Measurements from ENCODE around the gene CCNA1. TPM values are rescaled to one million over a fixed set of nuclear protein-coding genes. Genes with fewer than 3 reads are reported as not detected.

The CCNA1 gene
- total and polyA plus RNA-seq, 10 of the 15 experiments (the other 5 are each of a cell fraction or from before 2014, with no cell fraction given), result 0.38 to 6.0 (median 1.1) TPM

DNA sequence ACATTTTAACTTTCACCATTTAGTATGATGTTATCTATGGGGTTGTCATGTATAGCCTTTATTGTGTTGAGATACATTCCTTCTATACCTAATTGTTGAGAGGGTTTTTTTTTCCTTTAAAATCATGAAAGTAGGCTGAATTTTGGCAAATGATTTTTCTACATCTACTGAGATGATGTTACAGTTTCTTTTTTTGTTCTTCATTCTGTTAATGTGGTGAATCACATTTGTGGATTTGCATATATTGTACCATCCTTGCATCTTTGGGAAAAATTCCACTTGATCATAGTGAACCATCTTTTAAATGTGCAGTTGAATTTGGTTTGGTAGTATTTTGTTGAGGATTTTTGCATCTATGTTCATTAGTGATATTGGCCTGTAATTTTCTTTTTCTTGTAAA, 29.2 kb downstream of the CCNA1 start:
- no peaks in the 10 kb centered on the region for H3K79me2 ChIP-seq (ENCODE audit: control insufficient read depth, insufficient read depth, low read length)
- no peak overlapping the region for H3K4me3 ChIP-seq
- no peaks in the 10 kb centered on the region for H3K4me1 ChIP-seq (ENCODE audit: control insufficient read depth, insufficient read depth, low read length)
- no TSS peak for BruUV-seq (replicated peaks)
- H3K27me3 ChIP-seq (replicated peaks in 1 of 2; ENCODE audit: control insufficient read depth in 2 of 2, insufficient read depth in 2 of 2, low read length in 1 of 2), result no peaks in the 10 kb centered on the region
- H3K36me3 ChIP-seq (ENCODE audit: control insufficient read depth in 2 of 2, insufficient read depth in 2 of 2, low read length in 1 of 2), result no peaks in the 10 kb centered on the region
- no peak overlapping the region for H3K27ac ChIP-seq (ENCODE audit: control insufficient read depth, insufficient read depth)
- RAD21 ChIA-PET (ENCODE audit: unreplicated experiment), result no interaction called here
- SMC1A ChIA-PET (ENCODE audit: uncharacterized antibody, unreplicated experiment), result no interaction called here
- POLR2A ChIA-PET, result no interaction called here
- no peak for TF ChIP-seq GABPA (IDR thresholded peaks at IDR 0.05; ENCODE audit: low read depth)
- no peak for TF ChIP-seq ZNF384 (IDR thresholded peaks at IDR 0.05; ENCODE audit: borderline replicate concordance, low read depth, low read length)
- no peak for TF ChIP-seq SMAD5 (IDR thresholded peaks at IDR 0.05; ENCODE audit: low read depth)
- TF ChIP-seq, protein P1, sequence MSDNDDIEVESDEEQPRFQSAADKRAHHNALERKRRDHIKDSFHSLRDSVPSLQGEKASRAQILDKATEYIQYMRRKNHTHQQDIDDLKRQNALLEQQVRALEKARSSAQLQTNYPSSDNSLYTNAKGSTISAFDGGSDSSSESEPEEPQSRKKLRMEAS (IDR thresholded peaks at IDR 0.05; ENCODE audit: low read depth, low read length), result no peak
- TF ChIP-seq EZH2 (IDR thresholded peaks at IDR 0.05; ENCODE audit: borderline replicate concordance, control insufficient read depth, low read depth, low read length), result no peak
- TF ChIP-seq SIN3A (IDR thresholded peaks at IDR 0.05; ENCODE audit: low read depth, low read length), result no peak
- TF ChIP-seq HDAC2 (IDR thresholded peaks at IDR 0.05), result no peak
- TF ChIP-seq, protein P2, sequence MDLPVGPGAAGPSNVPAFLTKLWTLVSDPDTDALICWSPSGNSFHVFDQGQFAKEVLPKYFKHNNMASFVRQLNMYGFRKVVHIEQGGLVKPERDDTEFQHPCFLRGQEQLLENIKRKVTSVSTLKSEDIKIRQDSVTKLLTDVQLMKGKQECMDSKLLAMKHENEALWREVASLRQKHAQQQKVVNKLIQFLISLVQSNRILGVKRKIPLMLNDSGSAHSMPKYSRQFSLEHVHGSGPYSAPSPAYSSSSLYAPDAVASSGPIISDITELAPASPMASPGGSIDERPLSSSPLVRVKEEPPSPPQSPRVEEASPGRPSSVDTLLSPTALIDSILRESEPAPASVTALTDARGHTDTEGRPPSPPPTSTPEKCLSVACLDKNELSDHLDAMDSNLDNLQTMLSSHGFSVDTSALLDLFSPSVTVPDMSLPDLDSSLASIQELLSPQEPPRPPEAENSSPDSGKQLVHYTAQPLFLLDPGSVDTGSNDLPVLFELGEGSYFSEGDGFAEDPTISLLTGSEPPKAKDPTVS (IDR thresholded peaks at IDR 0.05; ENCODE audit: low read depth, low read length), result no peak
- no peak for TF ChIP-seq NFXL1 (IDR thresholded peaks at IDR 0.05; ENCODE audit: borderline replicate concordance)
- TF ChIP-seq, protein P3, sequence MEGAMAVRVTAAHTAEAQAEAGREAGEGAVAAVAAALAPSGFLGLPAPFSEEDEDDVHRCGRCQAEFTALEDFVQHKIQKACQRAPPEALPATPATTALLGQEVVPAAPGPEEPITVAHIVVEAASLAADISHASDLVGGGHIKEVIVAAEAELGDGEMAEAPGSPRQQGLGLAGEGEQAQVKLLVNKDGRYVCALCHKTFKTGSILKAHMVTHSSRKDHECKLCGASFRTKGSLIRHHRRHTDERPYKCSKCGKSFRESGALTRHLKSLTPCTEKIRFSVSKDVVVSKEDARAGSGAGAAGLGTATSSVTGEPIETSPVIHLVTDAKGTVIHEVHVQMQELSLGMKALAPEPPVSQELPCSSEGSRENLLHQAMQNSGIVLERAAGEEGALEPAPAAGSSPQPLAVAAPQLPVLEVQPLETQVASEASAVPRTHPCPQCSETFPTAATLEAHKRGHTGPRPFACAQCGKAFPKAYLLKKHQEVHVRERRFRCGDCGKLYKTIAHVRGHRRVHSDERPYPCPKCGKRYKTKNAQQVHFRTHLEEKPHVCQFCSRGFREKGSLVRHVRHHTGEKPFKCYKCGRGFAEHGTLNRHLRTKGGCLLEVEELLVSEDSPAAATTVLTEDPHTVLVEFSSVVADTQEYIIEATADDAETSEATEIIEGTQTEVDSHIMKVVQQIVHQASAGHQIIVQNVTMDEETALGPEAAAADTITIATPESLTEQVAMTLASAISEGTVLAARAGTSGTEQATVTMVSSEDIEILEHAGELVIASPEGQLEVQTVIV (IDR thresholded peaks at IDR 0.05; ENCODE audit: borderline replicate concordance, partially characterized antibody), result no peak
- TF ChIP-seq ASH2L (IDR thresholded peaks at IDR 0.05; ENCODE audit: borderline replicate concordance, low read depth), result no peak
- TF ChIP-seq HDAC6 (IDR thresholded peaks at IDR 0.05; ENCODE audit: unreplicated experiment), result no peak
- TF ChIP-seq RBBP5 (conservative IDR thresholded peaks at IDR 0.05), result no peak
- TF ChIP-seq TAF1 (IDR thresholded peaks at IDR 0.05; ENCODE audit: borderline replicate concordance, low read depth, low read length), result no peak
- no peak for TF ChIP-seq POU2F2 (IDR thresholded peaks at IDR 0.05; ENCODE audit: borderline replicate concordance, low read depth, low read length)
- TF ChIP-seq, protein P4, sequence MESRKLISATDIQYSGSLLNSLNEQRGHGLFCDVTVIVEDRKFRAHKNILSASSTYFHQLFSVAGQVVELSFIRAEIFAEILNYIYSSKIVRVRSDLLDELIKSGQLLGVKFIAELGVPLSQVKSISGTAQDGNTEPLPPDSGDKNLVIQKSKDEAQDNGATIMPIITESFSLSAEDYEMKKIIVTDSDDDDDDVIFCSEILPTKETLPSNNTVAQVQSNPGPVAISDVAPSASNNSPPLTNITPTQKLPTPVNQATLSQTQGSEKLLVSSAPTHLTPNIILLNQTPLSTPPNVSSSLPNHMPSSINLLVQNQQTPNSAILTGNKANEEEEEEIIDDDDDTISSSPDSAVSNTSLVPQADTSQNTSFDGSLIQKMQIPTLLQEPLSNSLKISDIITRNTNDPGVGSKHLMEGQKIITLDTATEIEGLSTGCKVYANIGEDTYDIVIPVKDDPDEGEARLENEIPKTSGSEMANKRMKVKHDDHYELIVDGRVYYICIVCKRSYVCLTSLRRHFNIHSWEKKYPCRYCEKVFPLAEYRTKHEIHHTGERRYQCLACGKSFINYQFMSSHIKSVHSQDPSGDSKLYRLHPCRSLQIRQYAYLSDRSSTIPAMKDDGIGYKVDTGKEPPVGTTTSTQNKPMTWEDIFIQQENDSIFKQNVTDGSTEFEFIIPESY (IDR thresholded peaks at IDR 0.05), result no peak
- no peak for TF ChIP-seq CHD1 (IDR thresholded peaks at IDR 0.05; ENCODE audit: low read depth, low read length)
- no peaks in the 10 kb centered on the region for H3K9me3 ChIP-seq (replicated peaks; ENCODE audit: control insufficient read depth, insufficient read depth, low read length)
- no peaks in the 10 kb centered on the region for H4K20me1 ChIP-seq (ENCODE audit: control insufficient read depth, insufficient read depth)
- intact Hi-C loops (cut with micrococcal nuclease; ENCODE audit: unreplicated experiment), result no loop called here
- H2AFZ ChIP-seq (ENCODE audit: control insufficient read depth, low read depth, low read length), result no peak overlapping the region
- in situ Hi-C loops (cut with MboI), result no loop called here
- no peak overlapping the region for H3K9ac ChIP-seq (ENCODE audit: control insufficient read depth, insufficient read depth, low read length)
- CTCF ChIA-PET, result no interaction called here
- no peak for DNase-seq (ENCODE audit: low read depth, low spot score)
- no peak for FAIRE-seq
- no peak for ATAC-seq
- no peak overlapping the region for H3K4me2 ChIP-seq (ENCODE audit: control insufficient read depth, insufficient read depth)

Data from GM12878 (cell line).